AG20443 (cell line): ENCODE measurements around the gene KLHL3.

Source experiments
- DNase-seq: peaks from one replicate; pipeline ENCODE4 v3.0.0; 2012; ENCODE audit warnings: low spot score, mixed read lengths

KLHL3 gene

GRCh38 chr5:137580030-137580429 lies 155.9 kb downstream of the KLHL3 start:
- DNase-seq = no peak

GRCh38 chr5:137575847-137576246 lies 160.0 kb downstream of the KLHL3 start:
- no peak for DNase-seq

- no peak for DNase-seq
Observed at GRCh38 chr5:137575211-137575610, 160.7 kb downstream of the KLHL3 start.

- DNase-seq = no peak
Observed at GRCh38 chr5:137573376-137573775, 162.5 kb downstream of the KLHL3 start.

GRCh38 chr5:137572042-137572695 lies 163.7 kb downstream of the KLHL3 start:
- no peak for DNase-seq

- DNase-seq = no peak
Observed at GRCh38 chr5:137570070-137570469, 165.8 kb downstream of the KLHL3 start.
